HepG2 (cell line): ENCODE results near the gene ATP6V1C2. TPM values are rescaled to one million over a fixed set of nuclear protein-coding genes. Genes with fewer than 3 reads are reported as not detected.

Experiments
- ATAC-seq: fragments of 200-7000 bp; cut with Tn5 transposase; 3 replicates; pipeline ENCODE4 v1.9.1; 2020; ENCODE audit warnings: mild to moderate bottlenecking, moderate library complexity
- BruUV-seq: library from RNA; stranded (reverse); fragments of 400-500 nt; replicated peaks from 2 replicates; lab custom pipeline; 2021; lab: Mats Ljungman, UMichigan
- CTCF ChIA-PET: fragments of 300-600 bp; formaldehyde crosslinking; extraction: SDS; loops from one replicate; lab custom pipeline; 2021; ENCODE audit warnings: low total read pairs, inconsistent platforms, low intra/inter-chr PET ratio; lab: Yijun Ruan, JAX
- POLR2A ChIA-PET: fragments of 350-600 bp; sonication (Branson Sonifier 250); formaldehyde crosslinking; loops from one replicate; lab custom pipeline; 2020; ENCODE audit warnings: antibody characterized with exemption, inconsistent platforms; lab: Yijun Ruan, JAX
- DNase-seq: peaks from one replicate; pipeline ENCODE4 v3.0.0-alpha.2; 2015; ENCODE audit warnings: low spot score
- FAIRE-seq: peaks from 3 replicates; lab custom pipeline; 2011; peaks lifted over from hg19 to GRCh38; lab: Jason Lieb, UNC
- H2AFZ ChIP-seq: one replicate; pipeline ENCODE4 v1.6.1; 2011; ENCODE audit warnings: low read length, inconsistent platforms
- H3K27ac ChIP-seq: fragments of 300-600 bp; 3 replicates; pipeline ENCODE4 v1.8.0; 2011; ENCODE audit warnings: mixed run types, mild to moderate bottlenecking, mixed read lengths, low read length, inconsistent platforms; ENCODE audit not compliant: insufficient read depth; ENCODE audit errors: extremely low read length
- H3K27me3 ChIP-seq, 2 experiments: fragments of 200-600 bp in 1 of 2; 2 replicates in 1 of 2; 3 replicates in 1 of 2; pipeline versions ENCODE4 v1.6.0 to v1.8.0; 2011; ENCODE audit warnings: low read length in 2 of 2, mild to moderate bottlenecking in 2 of 2, moderate library complexity in 2 of 2, inconsistent platforms in 1 of 2; ENCODE audit not compliant: insufficient read depth in 2 of 2, control insufficient read depth in 1 of 2
- H3K36me3 ChIP-seq, 2 experiments: fragments of 200-600 bp in 1 of 2; replicated peaks in 1 of 2; 2 replicates in 1 of 2; 3 replicates in 1 of 2; pipeline versions ENCODE4 v1.5.1 to v1.8.0; 2011; ENCODE audit warnings: low read length in 2 of 2, inconsistent platforms in 1 of 2; ENCODE audit not compliant: insufficient read depth in 2 of 2, control insufficient read depth in 1 of 2
- H3K4me1 ChIP-seq: 2 replicates; pipeline ENCODE4 v1.5.1; 2012; ENCODE audit warnings: low read length, inconsistent platforms; ENCODE audit not compliant: insufficient read depth
- H3K4me2 ChIP-seq: 2 replicates; pipeline ENCODE4 v1.6.0; 2011; ENCODE audit warnings: low read depth, low read length, inconsistent platforms
- H3K4me3 ChIP-seq, 3 experiments: fragments of 200-600 bp in 1 of 3; sonication (generic), shearing (Covaris generic) in 1 of 3; replicated peaks in 1 of 3; 2 replicates each; pipeline ENCODE4 v1.5.1; 2011 to 2016; ENCODE audit warnings: low read length in 3 of 3, inconsistent platforms in 2 of 3, low read depth in 2 of 3, mild to moderate bottlenecking in 2 of 3, control low read depth in 1 of 3, mixed read lengths in 1 of 3; ENCODE audit not compliant: insufficient read depth in 1 of 3
- H3K79me2 ChIP-seq: one replicate; pipeline ENCODE4 v1.6.1; 2011; ENCODE audit warnings: low read length, inconsistent platforms; ENCODE audit not compliant: insufficient read depth
- H3K9ac ChIP-seq: 2 replicates; pipeline ENCODE4 v1.6.0; 2011; ENCODE audit warnings: mild to moderate bottlenecking, low read depth, low read length, inconsistent platforms; ENCODE audit not compliant: insufficient read depth
- H3K9me3 ChIP-seq: 2 replicates; pipeline ENCODE4 v1.5.1; 2012; ENCODE audit warnings: mild to moderate bottlenecking, low read length
- H4K20me1 ChIP-seq: 2 replicates; pipeline ENCODE4 v1.6.0; 2011; ENCODE audit warnings: inconsistent platforms, mild to moderate bottlenecking, low read length, moderate library complexity; ENCODE audit not compliant: insufficient read depth
- FOXA3 ChIP-seq: IDR thresholded peaks from 2 replicates; pipeline ENCODE4 v1.6.1; 2016; ENCODE audit warnings: missing genetic modification reagents, missing compliant biosample characterization
- FOXP1 ChIP-seq, 2 experiments: fragments of 450-650 bp in 1 of 2; IDR thresholded peaks; 2 replicates each; pipeline ENCODE4 v1.6.1; 2017 to 2018; ENCODE audit warnings: antibody characterized with exemption in 1 of 2
- HCFC1 ChIP-seq: fragments of 150-350 bp; IDR thresholded peaks from 2 replicates; pipeline ENCODE4 v1.6.1; 2014; ENCODE audit warnings: low read depth, low read length
- MAZ ChIP-seq, 2 experiments: sonication (generic) in 1 of 2; formaldehyde crosslinking in 1 of 2; IDR thresholded peaks; 2 replicates each; pipeline versions ENCODE4 v1.5.0 to v1.6.1; 2012 to 2020; ENCODE audit warnings: low read depth in 2 of 2, mild to moderate bottlenecking in 2 of 2, borderline replicate concordance in 1 of 2, improper control_type of control experiment in 1 of 2, low read length in 1 of 2, missing genetic modification reagents in 1 of 2, moderate library complexity in 1 of 2
- MLLT10 ChIP-seq: sonication (generic); formaldehyde crosslinking; IDR thresholded peaks from 2 replicates; pipeline ENCODE4 v1.4.0; 2020; ENCODE audit warnings: missing genetic modification reagents
- MZF1 ChIP-seq: sonication (generic); formaldehyde crosslinking; IDR thresholded peaks from 2 replicates; pipeline ENCODE4 v1.8.1; 2023; ENCODE audit warnings: mild to moderate bottlenecking, missing genetic modification reagents, borderline replicate concordance
- STAG1 ChIP-seq: sonication (generic); formaldehyde crosslinking; IDR thresholded peaks from 2 replicates; pipeline ENCODE4 v1.4.0; 2020; ENCODE audit warnings: missing genetic modification reagents
- ZIK1 ChIP-seq: sonication (generic); formaldehyde crosslinking; IDR thresholded peaks from 2 replicates; pipeline ENCODE4 v1.5.0; 2020; ENCODE audit warnings: mild to moderate bottlenecking, low read depth, missing genetic modification reagents, borderline replicate concordance
- ZNF160 ChIP-seq: sonication (generic); formaldehyde crosslinking; IDR thresholded peaks from 2 replicates; pipeline ENCODE4 v1.8.0; 2022; ENCODE audit warnings: mild to moderate bottlenecking, inconsistent platforms, missing genetic modification reagents
- ZNF263 ChIP-seq: sonication (generic); formaldehyde crosslinking; IDR thresholded peaks from 2 replicates; pipeline ENCODE4 v1.4.0; 2020; ENCODE audit warnings: missing genetic modification reagents
- WGBS: methylation state at CpG from one replicate; pipeline ENCODE4 v1.1.6; 2017; ENCODE audit warnings: low lambda C conversion rate; 5-methylcytosine and 5-hydroxymethylcytosine counted together
- in situ Hi-C: cut with HindIII; loops from 2 replicates; pipeline ENCODE4 v1.10.0; 2017; ENCODE audit warnings: low pct_unique_long_range_greater_than_20kb; ENCODE audit not compliant: extremely low pct_ligation_motif_present
- intact Hi-C: fragments of 100-400 bp; cut with micrococcal nuclease; formaldehyde crosslinking; loops from one replicate; pipeline ENCODE4 v1.10.0; 2022; ENCODE audit not compliant: unreplicated experiment
- polyA plus RNA-seq, 8 experiments: library from polyadenylated mRNA; depleted of rRNA in 3 of 8; stranded (reverse) in 7 of 8; unstranded in 1 of 8; fragments of >200 nt; fragmentation: Illumina TruSeq in 4 of 8; extraction: Trizol in 4 of 8; gene quantifications; 2 replicates each; pipeline versions ENCODE4 v1.2.1 to v1.2.3, GENCODE V29; 2011 to 2016; ENCODE audit warnings: low read depth in 4 of 8, missing spikeins in 1 of 8, mixed read lengths in 1 of 8; ENCODE audit not compliant: insufficient read depth in 1 of 8
- total RNA-seq, 5 experiments: library from RNA; depleted of rRNA; stranded (reverse); fragments of >200 nt; fragmentation: Illumina TruSeq; extraction: Trizol; gene quantifications; 2 replicates each; pipeline ENCODE4 v1.2.3, GENCODE V29; 2016; ENCODE audit warnings: low read depth in 1 of 5
- TF ChIP-seq, protein P1 (sequence below): sonication (generic); formaldehyde crosslinking; IDR thresholded peaks from 2 replicates; pipeline ENCODE4 v1.9.0; 2022; ENCODE audit warnings: missing genetic modification reagents, mild to moderate bottlenecking, borderline replicate concordance
- TF ChIP-seq, protein P2 (sequence below), 2 experiments: fragments of 450-650 bp in 1 of 2; sonication (generic) in 1 of 2; formaldehyde crosslinking in 1 of 2; IDR thresholded peaks; 2 replicates each; pipeline versions ENCODE4 v1.6.1 to v1.8.0; 2016 to 2022; ENCODE audit warnings: antibody characterized with exemption in 1 of 2, mild to moderate bottlenecking in 1 of 2, missing genetic modification reagents in 1 of 2

Gene ATP6V1C2
- total and polyA plus RNA-seq, 2 of the 13 experiments (the other 11 are each of a cell fraction or from before 2014, with no cell fraction given), result 0.04 to 0.29 TPM

- Histone ChIP-seq H4K20me1 (no peaks in the 10 kb centered on the region), H3K4me3 (no peak overlapping the region), H3K9me3 (no peaks in the 10 kb centered on the region), H3K27me3 (peaks cover 5 to 55% of the 10 kb centered on the region in 2 experiments; a peak in 4 of 5 replicates), H2AFZ (no peak overlapping the region), H3K36me3 (no peaks in the 10 kb centered on the region), H3K4me1 (peaks cover 5% of the 10 kb centered on the region; the same call in 1 of the 2 replicates), H3K9ac (no peak overlapping the region), H3K79me2 (no peaks in the 10 kb centered on the region), H3K4me2 (no peak overlapping the region), H3K27ac (no peak overlapping the region)
- ChIA-PET CTCF (no interaction called here), POLR2A (no interaction called here)
- ATAC-seq (peak; percentile 92), FAIRE-seq (peak; percentile 26), DNase-seq (peak; percentile 51)
- in situ Hi-C loops (no loop called here), intact Hi-C loops (no loop called here)
- 0% methylated on average over 7 of the region's 7 CpGs for WGBS
- BruUV-seq, result no TSS peak
- TF ChIP-seq MLLT10 (CRISPR knock-in tag), result no peak
- TF ChIP-seq, protein P1, sequence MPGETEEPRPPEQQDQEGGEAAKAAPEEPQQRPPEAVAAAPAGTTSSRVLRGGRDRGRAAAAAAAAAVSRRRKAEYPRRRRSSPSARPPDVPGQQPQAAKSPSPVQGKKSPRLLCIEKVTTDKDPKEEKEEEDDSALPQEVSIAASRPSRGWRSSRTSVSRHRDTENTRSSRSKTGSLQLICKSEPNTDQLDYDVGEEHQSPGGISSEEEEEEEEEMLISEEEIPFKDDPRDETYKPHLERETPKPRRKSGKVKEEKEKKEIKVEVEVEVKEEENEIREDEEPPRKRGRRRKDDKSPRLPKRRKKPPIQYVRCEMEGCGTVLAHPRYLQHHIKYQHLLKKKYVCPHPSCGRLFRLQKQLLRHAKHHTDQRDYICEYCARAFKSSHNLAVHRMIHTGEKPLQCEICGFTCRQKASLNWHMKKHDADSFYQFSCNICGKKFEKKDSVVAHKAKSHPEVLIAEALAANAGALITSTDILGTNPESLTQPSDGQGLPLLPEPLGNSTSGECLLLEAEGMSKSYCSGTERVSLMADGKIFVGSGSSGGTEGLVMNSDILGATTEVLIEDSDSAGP (CRISPR knock-in tag), result 0 out of 2 replicates have a peak, but pooled peaks have one; percentile 25
- TF ChIP-seq ZIK1 (CRISPR knock-in tag), result no peak
- peak; percentile 49; the same call in 1 of the 2 replicates for TF ChIP-seq ZNF263 (CRISPR knock-in tag)
- TF ChIP-seq FOXA3 (CRISPR knock-in tag), result 0 out of 2 replicates have a peak, but pooled peaks have one; percentile 18
- TF ChIP-seq, protein P2, sequence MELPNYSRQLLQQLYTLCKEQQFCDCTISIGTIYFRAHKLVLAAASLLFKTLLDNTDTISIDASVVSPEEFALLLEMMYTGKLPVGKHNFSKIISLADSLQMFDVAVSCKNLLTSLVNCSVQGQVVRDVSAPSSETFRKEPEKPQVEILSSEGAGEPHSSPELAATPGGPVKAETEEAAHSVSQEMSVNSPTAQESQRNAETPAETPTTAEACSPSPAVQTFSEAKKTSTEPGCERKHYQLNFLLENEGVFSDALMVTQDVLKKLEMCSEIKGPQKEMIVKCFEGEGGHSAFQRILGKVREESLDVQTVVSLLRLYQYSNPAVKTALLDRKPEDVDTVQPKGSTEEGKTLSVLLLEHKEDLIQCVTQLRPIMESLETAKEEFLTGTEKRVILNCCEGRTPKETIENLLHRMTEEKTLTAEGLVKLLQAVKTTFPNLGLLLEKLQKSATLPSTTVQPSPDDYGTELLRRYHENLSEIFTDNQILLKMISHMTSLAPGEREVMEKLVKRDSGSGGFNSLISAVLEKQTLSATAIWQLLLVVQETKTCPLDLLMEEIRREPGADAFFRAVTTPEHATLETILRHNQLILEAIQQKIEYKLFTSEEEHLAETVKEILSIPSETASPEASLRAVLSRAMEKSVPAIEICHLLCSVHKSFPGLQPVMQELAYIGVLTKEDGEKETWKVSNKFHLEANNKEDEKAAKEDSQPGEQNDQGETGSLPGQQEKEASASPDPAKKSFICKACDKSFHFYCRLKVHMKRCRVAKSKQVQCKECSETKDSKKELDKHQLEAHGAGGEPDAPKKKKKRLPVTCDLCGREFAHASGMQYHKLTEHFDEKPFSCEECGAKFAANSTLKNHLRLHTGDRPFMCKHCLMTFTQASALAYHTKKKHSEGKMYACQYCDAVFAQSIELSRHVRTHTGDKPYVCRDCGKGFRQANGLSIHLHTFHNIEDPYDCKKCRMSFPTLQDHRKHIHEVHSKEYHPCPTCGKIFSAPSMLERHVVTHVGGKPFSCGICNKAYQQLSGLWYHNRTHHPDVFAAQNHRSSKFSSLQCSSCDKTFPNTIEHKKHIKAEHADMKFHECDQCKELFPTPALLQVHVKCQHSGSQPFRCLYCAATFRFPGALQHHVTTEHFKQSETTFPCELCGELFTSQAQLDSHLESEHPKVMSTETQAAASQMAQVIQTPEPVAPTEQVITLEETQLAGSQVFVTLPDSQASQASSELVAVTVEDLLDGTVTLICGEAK (IDR thresholded peaks at IDR 0.05), result no peak
- TF ChIP-seq, protein P2 (CRISPR knock-in tag; IDR thresholded peaks at IDR 0.05), result no peak
- TF ChIP-seq STAG1 (CRISPR knock-in tag), result peak; percentile 63
- no peak for TF ChIP-seq FOXP1 (IDR thresholded peaks at IDR 0.05)
- peak; percentile 42; the same call in 1 of the 2 replicates for TF ChIP-seq FOXP1 (CRISPR knock-in tag; IDR thresholded peaks at IDR 0.05)
- TF ChIP-seq ZNF160 (CRISPR knock-in tag), result no peak
- no peak for TF ChIP-seq MAZ (IDR thresholded peaks at IDR 0.05; ENCODE audit: borderline replicate concordance, low read depth, low read length)
- no peak for TF ChIP-seq MAZ (CRISPR knock-in tag; IDR thresholded peaks at IDR 0.05; ENCODE audit: low read depth)
- TF ChIP-seq MZF1 (CRISPR knock-in tag), result no peak
- no peak for TF ChIP-seq HCFC1
Measured at GRCh38 chr2:10709290-10709939, 12.0 kb upstream of the ATP6V1C2 start.
